ENCODE data around the gene MDM1.

MDM1 gene

DNA sequence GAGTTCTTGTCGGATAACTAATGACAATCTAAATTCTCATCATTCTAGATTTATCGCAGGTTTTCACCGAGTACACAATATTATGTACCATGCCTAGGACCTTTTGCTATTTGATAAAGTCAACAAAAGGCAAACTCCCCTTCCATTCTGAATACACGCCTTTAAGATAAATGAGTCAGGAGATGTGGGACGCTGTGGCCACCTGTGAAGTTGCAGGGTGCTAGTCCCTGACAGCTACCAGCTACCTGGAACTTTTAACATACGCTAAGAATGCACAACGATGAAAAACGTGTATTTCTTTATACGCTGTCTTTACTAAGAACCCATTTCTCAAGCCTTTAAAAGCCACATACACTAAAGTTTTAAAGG is 678 bp downstream of the MDM1 start:
- peak overlapping the region in 15 of 21 experiments; percentile 45 to 84 (median 72) for H3K27ac ChIP-seq
- H3K4me3 ChIP-seq = peak overlapping the region; percentile 57 to 86 (median 78)

DNA sequence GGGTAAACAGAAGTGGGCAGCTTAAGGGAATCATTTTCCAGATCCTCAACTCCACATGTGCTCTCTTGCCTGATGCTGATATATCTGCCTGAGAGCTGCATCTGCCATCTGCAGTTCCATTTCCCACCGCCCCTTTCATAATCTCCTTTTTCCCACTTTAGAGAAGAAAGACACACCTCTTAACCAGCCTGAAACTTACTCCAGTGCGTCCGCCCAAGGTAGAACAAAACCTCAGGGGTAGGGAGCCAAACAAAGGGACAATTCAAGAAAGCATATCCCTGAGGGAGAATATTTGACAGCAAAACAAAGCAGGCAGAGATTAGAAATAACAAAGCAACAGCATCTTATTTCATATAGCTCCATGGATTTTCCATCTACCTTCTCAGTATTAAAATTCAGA is 4.3 kb downstream of the MDM1 start:
- H3K4me3 ChIP-seq = no peak overlapping the region
- no peak overlapping the region for H3K27ac ChIP-seq

- no peak overlapping the region for H3K4me3 ChIP-seq
- no peak overlapping the region for H3K27ac ChIP-seq
These were observed 5.4 kb downstream of the MDM1 start for GRCh38 chr12:68326716-68327115.

GRCh38 chr12:68325966-68326365 is 6.2 kb downstream of the MDM1 start:
- Histone ChIP-seq H3K4me3 (no peak overlapping the region), H3K27ac (no peak overlapping the region)

DNA sequence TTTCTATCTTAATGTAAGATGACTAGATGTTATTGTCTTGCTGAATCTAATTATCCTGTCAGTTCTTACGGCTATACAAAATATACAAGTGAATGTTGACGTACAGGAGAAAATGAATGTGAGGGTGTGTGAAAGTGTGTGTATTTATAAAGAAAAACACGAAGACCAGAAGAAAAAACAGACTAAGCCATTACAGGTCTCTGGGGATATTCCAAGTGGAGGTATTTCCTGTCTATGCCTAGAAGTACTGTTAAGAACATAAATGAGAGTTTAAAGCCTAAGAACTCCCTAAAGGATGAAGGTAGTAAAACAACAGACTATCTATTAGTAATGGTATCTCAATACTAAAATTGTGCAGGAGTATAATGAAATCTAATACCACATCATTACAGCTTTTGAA is 7.6 kb downstream of the MDM1 start:
- Histone ChIP-seq H3K27ac (no peak overlapping the region), H3K4me3 (no peak overlapping the region)

DNA sequence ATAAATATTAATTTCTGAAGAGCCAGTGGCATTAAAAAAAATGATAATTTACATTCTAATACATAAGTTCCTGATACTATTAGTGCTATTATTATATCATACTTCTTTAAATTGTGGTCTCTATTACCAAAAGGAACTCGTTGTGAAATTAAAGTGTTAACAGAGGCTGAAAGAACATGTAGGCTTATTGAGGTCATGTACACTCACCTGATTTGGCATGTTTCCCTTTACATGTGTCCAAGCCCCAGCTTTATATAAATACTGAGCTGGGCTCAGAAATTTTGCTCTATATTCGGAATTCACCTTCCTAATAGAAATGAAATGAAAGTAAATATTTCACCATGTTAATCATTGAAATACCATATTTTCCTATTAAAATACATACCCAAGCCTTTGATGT is 11.0 kb downstream of the MDM1 start:
- Histone ChIP-seq H3K4me3 (no peak overlapping the region), H3K27ac (no peak overlapping the region)

GRCh38 chr12:68319988-68320623 is 12.1 kb downstream of the MDM1 start:
- Histone ChIP-seq H3K4me3 (no peak overlapping the region), H3K27ac (peak overlapping the region in 2 of 21 experiments; percentile 6 to 39)

DNA sequence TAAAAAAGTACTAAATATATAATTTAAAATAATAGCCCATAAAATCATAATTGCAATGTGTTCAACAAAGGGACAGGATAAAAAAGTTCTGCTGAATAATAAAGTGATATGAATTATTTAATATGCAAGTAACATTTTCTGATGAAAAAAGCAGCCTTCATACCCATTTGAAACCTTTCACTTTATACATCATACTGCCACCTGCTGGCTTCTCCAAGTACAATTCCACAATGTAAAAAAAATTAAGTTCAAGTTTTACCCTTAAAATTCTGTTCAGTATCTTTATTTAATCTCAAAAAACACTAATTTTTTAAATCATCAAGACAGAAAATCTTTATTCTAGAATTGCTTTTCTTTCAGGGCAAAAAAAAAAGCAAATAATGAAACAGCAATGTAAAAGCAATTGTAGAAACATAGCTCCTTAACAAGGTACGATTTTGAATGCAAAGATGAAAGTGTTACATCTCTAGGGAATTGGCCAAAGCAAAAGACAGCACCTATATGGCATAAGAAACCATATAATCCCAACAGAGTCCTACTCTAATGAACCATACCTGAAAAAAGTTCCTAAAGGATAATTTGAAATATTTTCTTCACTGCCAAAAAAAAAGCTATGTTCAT is 15.0 kb downstream of the MDM1 start:
- Histone ChIP-seq H3K27ac (no peak overlapping the region), H3K4me3 (no peak overlapping the region)

- no peak overlapping the region for H3K4me3 ChIP-seq
- no peak overlapping the region for H3K27ac ChIP-seq
These were observed 21.8 kb downstream of the MDM1 start for GRCh38 chr12:68310370-68310769.

- Histone ChIP-seq H3K27ac (no peak overlapping the region), H3K4me3 (no peak overlapping the region)
These were observed 25.6 kb downstream of the MDM1 start for GRCh38 chr12:68306564-68306963.

DNA sequence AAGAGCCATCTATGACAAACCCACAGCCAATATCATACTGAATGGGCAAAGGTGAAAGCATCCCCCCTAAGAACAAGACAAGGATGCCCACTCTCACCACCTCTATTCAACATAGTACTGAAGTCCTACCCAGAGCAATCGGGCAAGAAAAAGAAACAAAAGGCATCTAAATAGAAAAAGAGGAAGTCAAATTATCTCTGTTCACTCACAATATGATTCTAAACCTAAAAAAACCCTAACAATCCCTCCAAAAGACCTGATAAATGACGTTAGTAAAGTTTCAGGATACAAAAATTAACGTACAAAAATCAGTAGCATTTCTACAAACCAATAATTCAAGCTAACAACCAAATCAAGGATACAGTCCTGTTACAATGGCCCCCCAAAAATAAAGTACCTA is 26.9 kb downstream of the MDM1 start:
- H3K4me3 ChIP-seq = no peak overlapping the region
- no peak overlapping the region for H3K27ac ChIP-seq

- no peak overlapping the region for H3K4me3 ChIP-seq
These were observed 27.5 kb downstream of the MDM1 start for GRCh38 chr12:68304626-68305025.

DNA sequence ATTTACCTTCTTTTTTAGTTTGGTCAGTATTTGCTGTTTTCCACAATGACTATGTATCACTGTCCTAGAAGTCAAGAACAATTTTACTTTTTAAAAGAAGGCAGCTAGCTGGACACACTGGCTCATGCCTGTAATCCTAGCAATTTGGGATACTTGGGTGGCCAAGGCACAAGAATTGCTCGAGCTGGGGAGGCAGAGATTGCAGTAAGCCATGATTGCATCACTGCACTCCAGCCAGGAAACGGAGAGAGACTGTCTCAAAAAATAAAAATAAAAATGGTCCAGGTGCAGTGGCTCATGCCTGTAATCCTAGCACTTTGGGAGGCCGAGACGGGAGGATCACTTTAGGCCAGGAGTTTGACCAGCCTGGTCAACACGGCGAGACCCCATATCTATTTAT is 28.3 kb downstream of the MDM1 start:
- no peak overlapping the region for H3K4me3 ChIP-seq
- no peak overlapping the region for H3K27ac ChIP-seq

More at GRCh38 chr12:68304626-68305025, 27.5 kb downstream of the MDM1 start:
- no peak overlapping the region for H3K27ac ChIP-seq

DNA sequence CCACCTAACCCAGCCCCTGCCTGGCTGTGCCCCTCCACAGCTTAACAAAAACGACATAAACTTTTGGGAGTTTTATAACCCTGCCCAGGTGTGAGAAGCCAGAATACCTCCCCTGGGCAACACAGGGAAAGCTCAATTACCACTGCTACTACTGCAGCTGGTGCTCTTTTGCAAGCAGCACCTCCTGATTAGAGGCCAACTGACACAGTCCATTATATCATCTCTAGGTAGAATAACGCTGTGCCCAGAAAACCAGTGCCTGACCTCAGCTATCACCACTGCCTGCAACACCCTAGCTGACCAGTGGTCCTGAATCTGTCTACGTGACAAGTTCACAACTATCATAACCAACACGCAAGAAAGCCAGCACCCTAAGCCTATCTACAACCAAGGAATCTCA is 34.2 kb downstream of the MDM1 start:
- H3K27ac ChIP-seq = no peak overlapping the region
- H3K4me3 ChIP-seq = no peak overlapping the region

DNA sequence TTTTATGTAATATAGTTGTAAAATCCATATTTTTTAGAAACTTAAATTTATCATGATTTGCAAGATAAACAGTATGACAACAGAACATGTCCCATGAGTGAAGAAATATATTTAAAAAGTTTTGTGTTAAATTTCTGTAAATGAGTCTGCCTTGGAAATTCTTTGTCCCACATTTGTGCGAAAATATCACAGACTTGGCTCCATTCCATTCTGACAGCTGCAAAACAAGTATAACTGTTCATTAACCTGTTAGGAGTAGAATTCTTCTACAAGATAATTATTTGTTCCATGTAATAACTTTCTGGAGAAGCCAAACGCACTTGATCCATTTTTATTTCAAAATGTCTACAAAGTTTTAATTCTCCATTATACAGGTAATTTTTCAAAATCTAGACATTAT is 37.9 kb downstream of the MDM1 start:
- no peak overlapping the region for H3K4me3 ChIP-seq

GRCh38 chr12:68293347-68293746 is 38.8 kb downstream of the MDM1 start:
- Histone ChIP-seq H3K4me3 (no peak overlapping the region), H3K27ac (no peak overlapping the region)

More for the DNA sequence above, 37.9 kb downstream of the MDM1 start:
- H3K27ac ChIP-seq = no peak overlapping the region

DNA sequence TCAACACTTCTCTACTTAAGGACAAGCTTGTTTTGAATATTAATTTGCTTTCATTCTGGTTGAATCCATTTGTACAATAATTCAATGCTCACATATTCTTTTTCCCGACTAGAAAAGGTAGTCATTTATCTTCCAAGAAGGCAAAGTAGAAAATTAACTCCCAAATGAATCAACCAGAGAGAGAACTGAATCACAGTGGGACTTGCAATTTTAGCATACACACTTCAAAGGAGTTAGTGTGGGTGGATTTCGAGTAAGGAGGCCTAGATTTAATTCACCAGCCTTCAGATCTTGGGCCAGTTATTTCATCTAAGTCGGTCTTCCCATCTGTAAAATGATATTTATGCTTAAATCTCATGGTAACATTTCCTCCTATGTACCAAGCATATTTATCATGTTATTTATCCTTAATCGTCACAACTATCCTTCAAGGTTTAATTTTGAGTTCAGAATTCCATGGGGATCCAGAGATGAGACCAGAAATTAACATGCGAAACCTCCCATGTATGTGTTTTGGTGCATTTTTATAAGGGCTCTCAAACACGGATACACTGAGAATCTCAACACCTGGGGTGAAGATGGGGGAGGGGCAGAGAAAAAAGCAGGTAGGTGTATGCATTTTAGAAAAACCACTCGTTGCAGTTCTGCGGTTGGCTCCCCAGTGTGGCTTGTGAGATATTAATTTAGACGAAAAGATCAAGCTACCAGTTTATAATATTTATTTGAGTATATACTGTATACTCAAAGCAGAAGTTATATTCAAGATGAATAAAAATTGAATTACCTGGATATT is 39.8 kb downstream of the MDM1 start:
- Histone ChIP-seq H3K4me3 (no peak overlapping the region), H3K27ac (no peak overlapping the region)

- no peak overlapping the region for H3K27ac ChIP-seq
- H3K4me3 ChIP-seq = no peak overlapping the region
These were observed 40.6 kb downstream of the MDM1 start for GRCh38 chr12:68291396-68292036.

GRCh38 chr12:68290126-68290525 is 42.0 kb downstream of the MDM1 start:
- Histone ChIP-seq H3K4me3 (no peak overlapping the region), H3K27ac (no peak overlapping the region)

GRCh38 chr12:68287106-68287505 is 45.1 kb downstream of the MDM1 start:
- Histone ChIP-seq H3K27ac (no peak overlapping the region), H3K4me3 (no peak overlapping the region)

- no peak overlapping the region for H3K27ac ChIP-seq
- H3K4me3 ChIP-seq = no peak overlapping the region
These were observed 45.8 kb downstream of the MDM1 start for GRCh38 chr12:68286396-68286795.

Data from skin epidermis (tissue), 12 donors.